H1 (cell line): Measurements from ENCODE around the gene ADK. TPM values are rescaled to one million over a fixed set of nuclear protein-coding genes. Genes with fewer than 3 reads are reported as not detected.

Experiments
- GABPA ChIP-seq: IDR thresholded peaks from 2 replicates; pipeline ENCODE4 v1.6.1; 2011; ENCODE audit warnings: mild to moderate bottlenecking, low read length, moderate library complexity, borderline replicate concordance; ENCODE audit not compliant: insufficient read depth
- polyA plus RNA-seq, 7 experiments: library from polyadenylated mRNA; depleted of rRNA in 3 of 7; stranded (reverse) in 5 of 7; unstranded in 2 of 7; fragments of >200 nt in 5 of 7; fragments of 200-250 nt in 2 of 7; gene quantifications; 1 replicate in 5 of 7; 2 replicates in 1 of 7; 4 replicates in 1 of 7; pipeline versions ENCODE4 v1.2.1 to v1.2.3, GENCODE V29; 2011 to 2013; ENCODE audit warnings: missing spikeins in 2 of 7, mixed read lengths in 2 of 7
- total RNA-seq: library from RNA; stranded (reverse); fragmentation: NEBNext Ultra II Directional; extraction: Animal tissue kit (Norgen Biotek cat#: 25700); gene quantifications from 2 replicates; pipeline ENCODE4 v1.2.1, GENCODE V29; 2021

The ADK gene
- total and polyA plus RNA-seq, 2 of the 8 experiments (the other 6 are each of a cell fraction or from before 2014, with no cell fraction given) = 12.3 to 42.4 TPM

DNA sequence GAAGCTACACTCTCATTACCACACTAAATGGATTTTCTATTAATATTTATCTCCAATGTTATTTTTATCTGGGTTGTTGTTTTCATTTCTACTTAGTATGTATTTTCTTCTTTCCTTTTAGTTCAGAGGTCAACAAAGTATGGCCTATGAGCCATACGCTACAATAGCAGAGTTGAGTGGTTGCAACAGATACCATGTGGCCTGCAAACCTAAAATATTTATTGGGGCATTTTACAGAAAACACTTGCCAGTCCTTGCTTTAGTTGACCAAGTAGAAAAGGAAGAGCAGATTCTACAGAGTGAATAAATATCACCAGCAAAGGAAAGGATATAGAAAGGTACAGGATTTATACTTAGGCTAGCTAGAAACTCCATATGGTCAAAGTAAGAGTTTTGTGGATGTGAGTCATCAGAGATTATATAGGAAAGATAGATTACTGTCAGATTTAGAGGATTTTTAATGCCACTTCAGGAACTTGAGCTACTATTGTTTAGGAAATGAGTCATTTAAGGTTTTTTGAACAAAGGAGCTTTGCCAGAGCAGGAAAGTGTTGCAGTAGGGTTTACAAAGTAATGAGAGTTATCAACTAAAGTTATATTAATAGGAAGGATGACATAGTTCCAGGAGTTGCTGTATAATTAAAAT is 352.1 kb downstream of the ADK start (continued):
- no peak for TF ChIP-seq GABPA
- TF ChIP-seq, all 59 proteins: peak for 0
